ENCODE results near the gene GNB2. TPM values are rescaled to one million over a fixed set of nuclear protein-coding genes. Genes with fewer than 3 reads are reported as not detected.

The GNB2 gene
- total and polyA plus RNA-seq, 2 of the 13 experiments (the other 11 are each of a cell fraction or from before 2014, with no cell fraction given) = 48.3 to 67.1 TPM

GRCh38 chr7:100642534-100642907 lies 31.0 kb upstream of the GNB2 start (continued):
- no peak for TF ChIP-seq RERE (CRISPR knock-in tag; IDR thresholded peaks at IDR 0.05; ENCODE audit: low read depth)
- TF ChIP-seq ARID3A (IDR thresholded peaks at IDR 0.05; ENCODE audit: low read depth, low read length) = no peak
- TF ChIP-seq POLR2A (IDR thresholded peaks at IDR 0.05; ENCODE audit: insufficient read depth in 1 of 2, low read depth in 2 of 2, low read length in 2 of 2) = peak; percentile 23 to 93; a peak in 2 of 4 replicates
- no peak for TF ChIP-seq ZNF75D (CRISPR knock-in tag; IDR thresholded peaks at IDR 0.05; ENCODE audit: borderline replicate concordance)
- no peak for TF ChIP-seq GMEB1 (CRISPR knock-in tag; IDR thresholded peaks at IDR 0.05; ENCODE audit: borderline replicate concordance)
- no peak for TF ChIP-seq NR2C2 (CRISPR knock-in tag; IDR thresholded peaks at IDR 0.05; ENCODE audit: borderline replicate concordance)
- 0 out of 2 replicates have a peak, but pooled peaks have one; percentile 6 for TF ChIP-seq HIC2 (CRISPR knock-in tag; IDR thresholded peaks at IDR 0.05; ENCODE audit: low read depth)
- no peak for TF ChIP-seq BORCS8-MEF2B (CRISPR knock-in tag; IDR thresholded peaks at IDR 0.05)
- no peak for TF ChIP-seq HBP1 (CRISPR knock-in tag; IDR thresholded peaks at IDR 0.05; ENCODE audit: low read depth)
- TF ChIP-seq AGO2 (optimal IDR thresholded peaks at IDR 0.05; ENCODE audit: low read depth, low read length) = no peak
- no peak for TF ChIP-seq ZC3H13 (CRISPR knock-in tag; IDR thresholded peaks at IDR 0.05)
- TF ChIP-seq ZNF639 (CRISPR knock-in tag; conservative IDR thresholded peaks at IDR 0.05) = no peak
- TF ChIP-seq RFX5 (IDR thresholded peaks at IDR 0.05; ENCODE audit: low read depth, low read length) = no peak
- no peak for TF ChIP-seq NCOR1 (IDR thresholded peaks at IDR 0.05; ENCODE audit: borderline replicate concordance, low read length)
- TF ChIP-seq ZNF382 (CRISPR knock-in tag; IDR thresholded peaks at IDR 0.05; ENCODE audit: borderline replicate concordance) = no peak
- TF ChIP-seq DMAP1 (CRISPR knock-in tag; IDR thresholded peaks at IDR 0.05) = no peak
- TF ChIP-seq TOE1 (CRISPR knock-in tag; IDR thresholded peaks at IDR 0.05) = no peak
